RWPE1 (cell line): ENCODE results near the gene OOEP.
A peak's percentile ranks its signal among the peaks of the same experiment; 100 is the strongest.
"Not testable (repeated sequence)": the region's sequence is repeated elsewhere in the genome, so short reads cannot be mapped to it uniquely, and the experiment has no call there.

Source experiments
- CTCF ChIA-PET: fragments of 350-600 bp; sonication (Branson Sonifier 250); formaldehyde crosslinking; extraction: SDS; loops from one replicate; lab custom pipeline; 2021; lab: Yijun Ruan, JAX
- POLR2A ChIA-PET: fragments of 400-600 bp; formaldehyde crosslinking; extraction: SDS; loops from one replicate; lab custom pipeline; 2020; ENCODE audit warnings: antibody characterized with exemption; ENCODE audit not compliant: low non-redundant PET; lab: Yijun Ruan, JAX
- DNase-seq: peaks from one replicate; pipeline ENCODE4 v3.0.0; 2012; ENCODE audit warnings: low spot score
- H3K27ac ChIP-seq: fragments of 450-650 bp; 2 replicates; pipeline ENCODE4 v1.5.1; 2017
- CTCF ChIP-seq: fragments of 450-650 bp; conservative IDR thresholded peaks from 2 replicates; pipeline ENCODE4 v1.5.1; 2017; ENCODE audit warnings: low read depth, mild to moderate bottlenecking

OOEP gene

GRCh38 chr6:73394577-73395354 is 25.1 kb upstream of the OOEP start, which contains the start of gene DDX43:
TSS of gene DDX43 (plus strand) at chr6:73394828. CDS start at chr6:73394906, 78 bp downstream.
- POLR2A ChIA-PET = interaction anchor here (0.6 to 0.8 kb wide), 3 partner anchors 16 to 67 kb away, joined by 3 to 4 read pairs (median 4); no protein-coding TSS in a partner anchor
- no peak for TF ChIP-seq CTCF
- peak; percentile 88 for DNase-seq
- CTCF ChIA-PET = no interaction called here
- H3K27ac ChIP-seq = peak within 1 kb of the TSS; percentile 86

- POLR2A ChIA-PET = no interaction called here
- TF ChIP-seq CTCF = no peak
- DNase-seq = no peak
- CTCF ChIA-PET = no interaction called here
- peak overlapping the region; percentile 20; the same call in 1 of the 2 replicates for H3K27ac ChIP-seq
Observed at GRCh38 chr6:73393278-73393677, 23.6 kb upstream of the OOEP start.

- H3K27ac ChIP-seq, CTCF ChIA-PET, DNase-seq, POLR2A ChIA-PET: not testable (repeated sequence)
Observed at GRCh38 chr6:73392188-73392587, 22.5 kb upstream of the OOEP start.

GRCh38 chr6:73391675-73392074 is 22.0 kb upstream of the OOEP start:
- CTCF ChIA-PET = interaction anchor here (0.6 kb wide), 2 partner anchors 59 to 1174 kb away, joined by 3 read pairs; no protein-coding TSS in a partner anchor
- no peak overlapping the region for H3K27ac ChIP-seq
- no peak for DNase-seq
- POLR2A ChIA-PET = no interaction called here
- no peak for TF ChIP-seq CTCF

- DNase-seq = no peak
- ChIA-PET POLR2A (no interaction called here), CTCF (interaction anchor here (0.7 kb wide), 1 partner anchor 62 kb away, joined by 3 read pairs; no protein-coding TSS in a partner anchor)
- no peak for TF ChIP-seq CTCF
- H3K27ac ChIP-seq = peak overlapping the region; percentile 54
Observed at GRCh38 chr6:73389854-73390253, 20.2 kb upstream of the OOEP start.

GRCh38 chr6:73388800-73389512 is 19.3 kb upstream of the OOEP start:
- ChIA-PET POLR2A (no interaction called here), CTCF (interaction anchor here (1.2 to 1.6 kb wide), 4 partner anchors 10 to 125 kb away, joined by 3 to 9 read pairs (median 5); no protein-coding TSS in a partner anchor)
- peak overlapping the region; percentile 96 for H3K27ac ChIP-seq
- peak; percentile 84 for TF ChIP-seq CTCF
- DNase-seq = peak; percentile 78
